Nephron (organoid): ENCODE data around the gene PANK1.
A peak's percentile ranks its signal among the peaks of the same experiment; 100 is the strongest.

Source experiments
- H3K27ac Mint-ChIP-seq, 3 experiments: 2 replicates each; pipeline ENCODE4 v1.8.0; 2020; ENCODE audit warnings: mixed read lengths in 3 of 3, mild to moderate bottlenecking in 2 of 3, moderate library complexity in 1 of 3
- H3K27me3 Mint-ChIP-seq: 2 replicates; pipeline ENCODE4 v1.8.0; 2021; ENCODE audit warnings: low read depth, mild to moderate bottlenecking, moderate library complexity, mixed read lengths
- H3K36me3 Mint-ChIP-seq: 2 replicates; pipeline ENCODE4 v1.8.0; 2020; ENCODE audit warnings: low read depth, mixed read lengths
- H3K4me1 Mint-ChIP-seq: 2 replicates; pipeline ENCODE4 v1.8.0; 2020; ENCODE audit warnings: mixed read lengths
- H3K4me3 Mint-ChIP-seq, 3 experiments: 2 replicates each; pipeline ENCODE4 v1.8.0; 2020; ENCODE audit warnings: mild to moderate bottlenecking in 3 of 3, mixed read lengths in 3 of 3, moderate library complexity in 2 of 3
- H3K9me3 Mint-ChIP-seq: 2 replicates; pipeline ENCODE4 v1.8.0; 2020; ENCODE audit warnings: mixed read lengths
- TF ChIP-seq, protein P1 (sequence below), 3 experiments: fragments of 200-600 bp; sonication (generic); IDR thresholded peaks; one replicate each; pipeline ENCODE4 v1.5.0; 2021; ENCODE audit warnings: antibody characterized with exemption in 3 of 3; ENCODE audit not compliant: unreplicated experiment in 3 of 3

PANK1 gene

DNA sequence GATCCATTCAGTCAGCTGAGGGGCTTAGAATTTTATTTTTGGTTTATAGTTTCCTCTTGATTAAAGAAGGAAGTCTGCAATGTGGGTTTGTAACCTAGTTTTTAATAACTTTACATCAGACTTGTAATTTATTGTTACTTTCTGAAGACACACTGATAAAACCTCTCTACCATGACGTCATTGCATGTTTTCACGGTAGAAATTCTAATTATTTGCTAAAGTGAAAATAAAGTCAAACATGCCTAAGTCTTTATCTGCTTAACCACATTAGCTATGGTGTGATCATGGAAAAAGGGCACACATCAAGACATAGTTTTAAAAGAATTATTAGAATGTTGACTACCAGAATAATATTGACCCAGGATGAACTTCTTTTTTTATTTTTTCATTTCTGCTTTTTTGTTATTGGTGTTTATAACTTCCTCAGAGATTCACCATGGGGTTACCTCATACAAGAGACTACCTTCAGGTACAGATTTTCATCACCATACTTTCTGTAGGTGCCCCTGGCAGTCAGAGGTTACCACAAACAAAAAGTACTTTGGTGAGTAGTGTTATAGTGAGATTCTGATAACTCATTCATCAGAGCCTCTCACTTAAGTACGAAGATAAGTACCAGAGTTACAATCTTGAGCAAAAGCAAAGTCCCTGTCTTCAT is 7.0 kb upstream of the PANK1 start:
- H3K4me3 Mint-ChIP-seq = no peak overlapping the region
- H3K4me1 Mint-ChIP-seq = peaks cover 35% of the 10 kb centered on the region
- H3K27me3 Mint-ChIP-seq = no peaks in the 10 kb centered on the region
- peaks cover 7% of the 10 kb centered on the region for H3K9me3 Mint-ChIP-seq
- TF ChIP-seq, protein P1, sequence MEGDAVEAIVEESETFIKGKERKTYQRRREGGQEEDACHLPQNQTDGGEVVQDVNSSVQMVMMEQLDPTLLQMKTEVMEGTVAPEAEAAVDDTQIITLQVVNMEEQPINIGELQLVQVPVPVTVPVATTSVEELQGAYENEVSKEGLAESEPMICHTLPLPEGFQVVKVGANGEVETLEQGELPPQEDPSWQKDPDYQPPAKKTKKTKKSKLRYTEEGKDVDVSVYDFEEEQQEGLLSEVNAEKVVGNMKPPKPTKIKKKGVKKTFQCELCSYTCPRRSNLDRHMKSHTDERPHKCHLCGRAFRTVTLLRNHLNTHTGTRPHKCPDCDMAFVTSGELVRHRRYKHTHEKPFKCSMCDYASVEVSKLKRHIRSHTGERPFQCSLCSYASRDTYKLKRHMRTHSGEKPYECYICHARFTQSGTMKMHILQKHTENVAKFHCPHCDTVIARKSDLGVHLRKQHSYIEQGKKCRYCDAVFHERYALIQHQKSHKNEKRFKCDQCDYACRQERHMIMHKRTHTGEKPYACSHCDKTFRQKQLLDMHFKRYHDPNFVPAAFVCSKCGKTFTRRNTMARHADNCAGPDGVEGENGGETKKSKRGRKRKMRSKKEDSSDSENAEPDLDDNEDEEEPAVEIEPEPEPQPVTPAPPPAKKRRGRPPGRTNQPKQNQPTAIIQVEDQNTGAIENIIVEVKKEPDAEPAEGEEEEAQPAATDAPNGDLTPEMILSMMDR (IDR thresholded peaks at IDR 0.05; ENCODE audit: unreplicated experiment in 3 of 3) = no peak
- peak overlapping the region in 1 of 3 experiments; percentile 34 for H3K27ac Mint-ChIP-seq
- no peaks in the 10 kb centered on the region for H3K36me3 Mint-ChIP-seq

DNA sequence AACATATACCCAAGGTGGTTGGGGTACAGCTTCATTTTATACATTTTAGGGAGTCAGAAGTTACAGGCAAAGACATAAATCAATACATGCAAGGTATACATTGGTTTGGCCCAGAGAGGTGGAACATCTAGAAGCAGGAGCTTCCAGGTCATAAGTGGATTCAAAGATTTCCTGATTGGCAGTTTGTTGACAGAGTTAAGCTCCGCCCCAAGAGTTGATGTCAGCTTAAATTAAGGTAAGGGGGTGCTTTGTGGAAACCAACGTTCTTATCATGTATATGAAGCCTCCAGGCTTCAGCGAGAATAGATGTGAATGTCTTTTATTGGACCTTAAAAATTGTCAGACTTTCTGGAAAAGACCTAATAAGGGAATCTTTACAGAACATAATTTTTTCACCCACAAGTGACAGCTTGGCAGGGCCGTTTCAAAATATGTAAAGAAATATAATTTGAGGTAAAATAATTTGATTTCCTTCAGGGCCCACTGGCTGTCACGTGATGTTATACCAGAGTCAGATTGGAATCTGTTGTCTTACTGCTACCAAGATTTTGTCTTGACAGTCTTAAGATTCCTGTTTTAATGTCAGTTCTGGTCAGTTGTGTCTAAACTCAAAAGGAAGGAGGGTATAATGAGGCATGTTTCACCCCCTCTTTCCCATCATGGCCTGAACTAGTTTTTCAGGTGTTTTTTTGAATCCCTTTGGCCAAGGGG is 6.3 kb upstream of the PANK1 start:
- Mint-ChIP-seq H3K27ac (no peak overlapping the region), H3K4me1 (peaks cover 41% of the 10 kb centered on the region), H3K27me3 (no peaks in the 10 kb centered on the region), H3K9me3 (peaks cover 7% of the 10 kb centered on the region), H3K36me3 (no peaks in the 10 kb centered on the region), H3K4me3 (no peak overlapping the region)
- TF ChIP-seq, protein P1 (IDR thresholded peaks at IDR 0.05; ENCODE audit: unreplicated experiment in 3 of 3) = no peak

DNA sequence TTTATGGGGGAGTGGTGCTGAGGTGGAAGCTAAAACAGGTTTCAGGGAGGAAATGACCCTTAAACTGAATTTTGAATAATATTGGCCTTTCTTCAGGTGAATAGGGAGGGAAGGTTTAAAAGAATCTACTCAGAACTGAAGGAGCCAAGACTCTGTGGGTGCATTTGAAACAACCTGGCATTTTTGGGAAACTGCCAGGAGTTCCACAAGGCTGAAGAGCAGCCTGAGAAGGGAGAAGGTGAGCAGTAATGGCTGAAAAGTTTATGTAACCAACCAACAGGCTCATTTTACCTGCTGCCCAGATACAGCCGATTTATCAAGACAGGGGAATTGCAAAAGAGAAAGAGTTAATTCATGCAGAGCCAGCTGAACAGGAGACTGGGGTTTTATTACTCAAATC is 4.0 kb upstream of the PANK1 start:
- H3K36me3 Mint-ChIP-seq = no peaks in the 10 kb centered on the region
- H3K27me3 Mint-ChIP-seq = no peaks in the 10 kb centered on the region
- H3K4me3 Mint-ChIP-seq = no peak overlapping the region
- no peaks in the 10 kb centered on the region for H3K9me3 Mint-ChIP-seq
- no peak overlapping the region for H3K27ac Mint-ChIP-seq
- TF ChIP-seq, protein P1 (IDR thresholded peaks at IDR 0.05; ENCODE audit: unreplicated experiment in 3 of 3) = no peak
- peaks cover 54% of the 10 kb centered on the region for H3K4me1 Mint-ChIP-seq

DNA sequence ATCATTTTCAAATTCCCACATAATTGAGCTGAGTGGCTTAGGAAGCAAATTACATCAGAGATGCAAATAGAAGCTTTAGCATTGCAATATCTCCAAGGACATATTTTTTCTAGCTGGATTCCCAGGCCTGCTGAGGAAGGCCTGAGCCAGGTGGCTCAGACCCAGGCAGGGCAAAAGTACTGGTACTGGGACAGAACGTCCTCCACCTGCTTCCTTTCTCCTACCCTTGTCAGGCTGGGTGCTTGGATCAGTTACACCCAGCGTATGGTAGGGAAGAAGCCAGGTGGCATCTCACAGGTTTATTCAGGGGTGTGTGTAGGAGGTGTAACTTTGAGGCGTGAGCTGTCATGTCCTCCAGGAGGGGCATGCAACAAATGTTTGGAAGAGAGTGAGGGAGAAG is 3.0 kb upstream of the PANK1 start:
- no peaks in the 10 kb centered on the region for H3K9me3 Mint-ChIP-seq

DNA sequence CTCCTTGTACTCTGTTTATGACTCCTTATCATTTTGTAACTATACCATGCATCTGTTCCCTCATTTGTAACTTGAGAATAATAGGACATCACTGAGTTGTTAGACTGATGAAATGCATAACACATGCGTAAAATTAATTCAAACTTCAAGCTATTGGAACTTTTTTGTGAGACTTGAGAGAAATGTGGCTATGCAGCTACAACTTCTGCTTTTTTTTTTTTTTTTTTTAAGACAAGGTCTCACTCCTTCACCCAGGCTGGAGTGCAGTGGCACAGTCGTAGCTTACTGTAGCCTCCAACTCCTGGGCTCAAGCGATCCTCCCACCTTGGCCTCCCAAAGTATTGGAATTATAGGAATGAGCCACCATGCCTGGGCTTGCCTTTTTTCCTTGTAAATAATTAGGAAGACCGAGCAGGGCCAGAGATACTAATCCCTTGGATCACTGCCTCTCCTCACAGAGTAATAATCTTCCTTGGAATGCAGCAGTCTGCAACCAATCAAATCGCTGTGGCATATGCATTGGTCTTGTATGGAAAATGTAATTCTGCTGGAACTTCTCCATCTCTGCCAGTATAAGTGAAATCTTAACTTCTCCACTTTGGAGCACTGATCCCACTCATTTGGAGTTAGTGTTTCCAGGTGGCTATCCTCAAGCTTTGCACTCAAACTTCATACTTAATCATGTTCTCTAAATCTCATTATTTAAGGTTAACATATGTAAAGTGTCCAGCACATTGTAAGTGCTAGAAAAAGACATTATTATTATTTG is 2.0 kb upstream of the PANK1 start:
- Mint-ChIP-seq H3K27me3 (no peaks in the 10 kb centered on the region), H3K4me3 (peak overlapping the region; percentile 52 to 93 (median 73)), H3K4me1 (peaks cover 45% of the 10 kb centered on the region), H3K27ac (peak overlapping the region; percentile 80 to 98 (median 98)), H3K9me3 (no peaks in the 10 kb centered on the region), H3K36me3 (no peaks in the 10 kb centered on the region)
- TF ChIP-seq, protein P1 (IDR thresholded peaks at IDR 0.05; ENCODE audit: unreplicated experiment in 3 of 3) = no peak

More for the DNA sequence above, 3.0 kb upstream of the PANK1 start:
- H3K4me3 Mint-ChIP-seq = peak overlapping the region in 1 of 3 experiments; percentile 3
- H3K27me3 Mint-ChIP-seq = no peaks in the 10 kb centered on the region
- TF ChIP-seq, protein P1 (IDR thresholded peaks at IDR 0.05; ENCODE audit: unreplicated experiment in 3 of 3) = no peak
- peak overlapping the region; percentile 34 to 98 (median 72) for H3K27ac Mint-ChIP-seq
- no peaks in the 10 kb centered on the region for H3K36me3 Mint-ChIP-seq
- peaks cover 47% of the 10 kb centered on the region for H3K4me1 Mint-ChIP-seq
